Measurements from ENCODE around the gene SPECC1.

SPECC1 gene

DNA sequence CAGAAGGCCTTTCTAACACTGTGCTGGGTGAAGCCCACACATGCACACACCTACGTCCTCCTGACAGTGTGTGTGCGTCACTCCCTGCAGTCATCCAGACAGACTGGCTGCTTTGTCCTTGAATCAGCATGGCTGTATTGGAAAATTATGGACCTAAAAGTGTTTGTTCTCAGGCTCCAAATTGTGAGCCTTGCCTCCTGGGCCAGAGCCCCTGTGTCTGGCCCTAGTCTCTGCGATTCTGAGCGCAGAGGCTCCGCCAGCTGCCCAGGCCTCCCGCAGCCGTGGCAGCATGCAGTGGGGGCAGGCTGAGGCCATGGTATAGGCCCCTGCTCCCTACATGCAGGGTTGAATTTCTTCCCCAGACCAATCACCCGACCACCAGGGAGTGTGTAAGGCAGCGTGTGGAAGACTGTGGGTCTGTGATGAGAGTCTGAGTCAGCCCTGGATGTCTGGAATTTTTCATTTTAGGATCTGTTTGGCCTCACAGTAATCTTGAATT lies 291.3 kb downstream of the SPECC1 start:
- H3K4me1 ChIP-seq (ENCODE audit: control insufficient read depth, low read length), result no peaks in the 10 kb centered on the region
- H3F3A ChIP-seq (ENCODE audit: control insufficient read depth, insufficient read depth), result no peaks in the 10 kb centered on the region
- no peaks in the 10 kb centered on the region for H3K9me3 ChIP-seq (ENCODE audit: control insufficient read depth, insufficient read depth, low read length)
- H3K4me3 ChIP-seq (ENCODE audit: low read length), result no peak overlapping the region
- H3K9me2 ChIP-seq (replicated peaks; ENCODE audit: control insufficient read depth, low read length), result no peaks in the 10 kb centered on the region
- H3K27me3 ChIP-seq (ENCODE audit: control insufficient read depth, low read length), result no peaks in the 10 kb centered on the region
- no peaks in the 10 kb centered on the region for H4K20me1 ChIP-seq (ENCODE audit: control insufficient read depth, insufficient read depth, low read depth, low read length)
- H3K79me2 ChIP-seq (ENCODE audit: control insufficient read depth, low read length), result no peaks in the 10 kb centered on the region
- TF ChIP-seq, protein P1, sequence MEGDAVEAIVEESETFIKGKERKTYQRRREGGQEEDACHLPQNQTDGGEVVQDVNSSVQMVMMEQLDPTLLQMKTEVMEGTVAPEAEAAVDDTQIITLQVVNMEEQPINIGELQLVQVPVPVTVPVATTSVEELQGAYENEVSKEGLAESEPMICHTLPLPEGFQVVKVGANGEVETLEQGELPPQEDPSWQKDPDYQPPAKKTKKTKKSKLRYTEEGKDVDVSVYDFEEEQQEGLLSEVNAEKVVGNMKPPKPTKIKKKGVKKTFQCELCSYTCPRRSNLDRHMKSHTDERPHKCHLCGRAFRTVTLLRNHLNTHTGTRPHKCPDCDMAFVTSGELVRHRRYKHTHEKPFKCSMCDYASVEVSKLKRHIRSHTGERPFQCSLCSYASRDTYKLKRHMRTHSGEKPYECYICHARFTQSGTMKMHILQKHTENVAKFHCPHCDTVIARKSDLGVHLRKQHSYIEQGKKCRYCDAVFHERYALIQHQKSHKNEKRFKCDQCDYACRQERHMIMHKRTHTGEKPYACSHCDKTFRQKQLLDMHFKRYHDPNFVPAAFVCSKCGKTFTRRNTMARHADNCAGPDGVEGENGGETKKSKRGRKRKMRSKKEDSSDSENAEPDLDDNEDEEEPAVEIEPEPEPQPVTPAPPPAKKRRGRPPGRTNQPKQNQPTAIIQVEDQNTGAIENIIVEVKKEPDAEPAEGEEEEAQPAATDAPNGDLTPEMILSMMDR (IDR thresholded peaks at IDR 0.05; ENCODE audit: low read depth, low read length, poor library complexity, severe bottlenecking), result no peak
- TF ChIP-seq EZH2phosphoT487 (IDR thresholded peaks at IDR 0.05; ENCODE audit: borderline replicate concordance, low read length), result no peak
- no peak overlapping the region for H3K4me2 ChIP-seq (ENCODE audit: low read length)
- no peak overlapping the region for H3K27ac ChIP-seq (ENCODE audit: low read depth, low read length)
- H3K36me3 ChIP-seq (ENCODE audit: control insufficient read depth, low read length), result no peaks in the 10 kb centered on the region

DNA sequence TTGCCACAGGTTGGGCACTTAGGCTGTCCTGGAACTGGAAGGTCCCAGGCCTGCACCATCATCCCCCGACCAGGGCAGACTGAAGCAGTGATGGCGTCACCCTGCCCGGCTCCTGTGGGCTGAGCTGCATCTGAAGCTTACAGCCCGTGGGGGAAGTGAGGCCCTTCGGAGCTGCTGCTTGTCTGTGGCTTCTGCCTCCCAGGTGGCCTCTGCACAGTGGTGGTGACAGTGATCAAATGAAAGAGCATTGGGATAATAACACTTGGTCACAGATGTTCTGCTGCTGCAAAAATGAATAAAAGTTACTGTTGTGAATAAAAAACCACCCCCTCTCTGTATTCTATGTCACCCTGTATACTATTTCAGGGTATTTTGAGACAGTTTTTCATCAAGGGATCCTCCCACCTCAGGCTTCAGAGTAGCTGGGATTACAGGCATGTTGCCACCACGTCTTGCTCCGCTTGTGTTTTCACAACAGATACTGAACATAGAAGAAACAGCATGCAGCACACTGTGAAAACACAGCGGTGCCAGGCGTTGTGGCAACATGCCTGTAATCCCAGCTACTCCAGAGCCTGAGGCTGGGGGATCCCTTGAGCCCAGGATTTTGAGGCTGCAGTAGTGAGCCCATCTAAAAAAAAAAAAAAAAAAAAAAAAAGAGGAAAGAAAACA lies 293.2 kb downstream of the SPECC1 start:
- H3K27ac ChIP-seq (ENCODE audit: low read depth, low read length), result no peak overlapping the region
- H4K20me1 ChIP-seq (ENCODE audit: control insufficient read depth, insufficient read depth, low read depth, low read length), result no peaks in the 10 kb centered on the region
- peaks cover 7% of the 10 kb centered on the region; the same call in 1 of the 2 replicates for H3K9me3 ChIP-seq (ENCODE audit: control insufficient read depth, insufficient read depth, low read length)
- no peaks in the 10 kb centered on the region for H3K79me2 ChIP-seq (ENCODE audit: control insufficient read depth, low read length)
- H3K36me3 ChIP-seq (ENCODE audit: control insufficient read depth, low read length), result no peaks in the 10 kb centered on the region
- no peak overlapping the region for H3K4me2 ChIP-seq (ENCODE audit: low read length)
- H3K4me3 ChIP-seq (ENCODE audit: low read length), result no peak overlapping the region
- no peaks in the 10 kb centered on the region for H3K9me2 ChIP-seq (replicated peaks; ENCODE audit: control insufficient read depth, low read length)
- H3K27me3 ChIP-seq (ENCODE audit: control insufficient read depth, low read length), result no peaks in the 10 kb centered on the region
- H3F3A ChIP-seq (ENCODE audit: control insufficient read depth, insufficient read depth), result no peaks in the 10 kb centered on the region
- TF ChIP-seq, protein P1 (IDR thresholded peaks at IDR 0.05; ENCODE audit: low read depth, low read length, poor library complexity, severe bottlenecking), result no peak
- no peak for TF ChIP-seq EZH2phosphoT487 (IDR thresholded peaks at IDR 0.05; ENCODE audit: borderline replicate concordance, low read length)
- H3K4me1 ChIP-seq (ENCODE audit: control insufficient read depth, low read length), result no peaks in the 10 kb centered on the region

DNA sequence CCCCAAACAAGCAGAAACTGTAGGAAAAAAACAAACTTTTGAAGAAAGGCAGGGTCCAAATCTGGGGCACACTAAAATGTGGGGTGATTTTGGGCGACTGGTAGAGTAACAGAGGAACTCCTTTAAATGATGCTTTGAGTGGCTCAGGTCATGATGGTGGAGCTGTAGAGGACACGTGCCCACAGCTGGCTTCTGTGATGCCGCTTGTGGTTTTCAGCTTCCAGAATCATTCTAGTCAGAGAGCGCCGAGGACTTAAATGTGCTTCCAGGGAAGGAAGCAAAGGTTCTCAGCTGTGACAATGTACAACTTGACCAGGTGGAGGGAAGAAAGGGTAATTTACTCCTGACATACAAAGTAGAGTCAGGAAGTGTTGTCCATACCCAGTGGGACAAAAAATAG lies 295.8 kb downstream of the SPECC1 start:
- Histone ChIP-seq H3K36me3 (ENCODE audit: control insufficient read depth, low read length) (no peaks in the 10 kb centered on the region), H3K27ac (ENCODE audit: low read depth, low read length) (no peak overlapping the region), H3K9me3 (ENCODE audit: control insufficient read depth, insufficient read depth, low read length) (peaks cover 8% of the 10 kb centered on the region; the same call in 1 of the 2 replicates), H3K9me2 (replicated peaks; ENCODE audit: control insufficient read depth, low read length) (no peaks in the 10 kb centered on the region), H3K4me1 (ENCODE audit: control insufficient read depth, low read length) (no peaks in the 10 kb centered on the region), H4K20me1 (ENCODE audit: control insufficient read depth, insufficient read depth, low read depth, low read length) (no peaks in the 10 kb centered on the region), H3F3A (ENCODE audit: control insufficient read depth, insufficient read depth) (no peaks in the 10 kb centered on the region), H3K4me3 (ENCODE audit: low read length) (no peak overlapping the region), H3K4me2 (ENCODE audit: low read length) (no peak overlapping the region), H3K27me3 (ENCODE audit: control insufficient read depth, low read length) (no peaks in the 10 kb centered on the region), H3K79me2 (ENCODE audit: control insufficient read depth, low read length) (no peaks in the 10 kb centered on the region)
- TF ChIP-seq EZH2phosphoT487 (IDR thresholded peaks at IDR 0.05; ENCODE audit: borderline replicate concordance, low read length), result no peak
- TF ChIP-seq, protein P1 (IDR thresholded peaks at IDR 0.05; ENCODE audit: low read depth, low read length, poor library complexity, severe bottlenecking), result no peak
